Gastrocnemius medialis (tissue), 4 donors: ENCODE measurements around the gene MAD1L1. TPM values are rescaled to one million over a fixed set of nuclear protein-coding genes. Genes with fewer than 3 reads are reported as not detected.

Experiments
- ATAC-seq, 2 donors: fragments of 150-250 bp; one replicate each; pipeline ENCODE4 v1.9.1; 2016
- DNase-seq, 2 donors: peaks; one replicate each; pipeline ENCODE4 v3.0.0-alpha.2; 2019
- H3K27ac ChIP-seq, 4 donors: fragments of 200-600 bp; sonication (generic); 1 replicate in 1 of 4; 2 replicates in 3 of 4; pipeline ENCODE4 v1.5.1; 2016 to 2018; ENCODE audit warnings: mild to moderate bottlenecking in 2 of 4, moderate library complexity in 1 of 4
- H3K27me3 ChIP-seq, 3 donors: fragments of 200-600 bp; sonication (generic) in 2 of 3; 1 replicate in 1 of 3; 2 replicates in 2 of 3; pipeline versions ENCODE4 v1.5.1 to v1.6.0; 2016 to 2019; ENCODE audit warnings: mild to moderate bottlenecking in 1 of 3, moderate library complexity in 1 of 3
- H3K36me3 ChIP-seq, 2 donors: fragments of 200-600 bp; sonication (generic) in 1 of 2; one replicate each; pipeline ENCODE4 v1.5.1; 2017 to 2018
- H3K4me1 ChIP-seq, 2 donors: fragments of 200-600 bp; sonication (generic) in 1 of 2; one replicate each; pipeline ENCODE4 v1.5.1; 2016 to 2017; ENCODE audit warnings: mild to moderate bottlenecking in 2 of 2
- H3K4me3 ChIP-seq, 4 donors: fragments of 200-600 bp; sonication (generic) in 3 of 4; 1 replicate in 1 of 4; 2 replicates in 3 of 4; pipeline ENCODE4 v1.5.1; 2016 to 2019; ENCODE audit warnings: mild to moderate bottlenecking in 2 of 4
- H3K9me3 ChIP-seq, 3 donors: fragments of 200-600 bp; sonication (generic) in 2 of 3; 1 replicate in 1 of 3; 2 replicates in 2 of 3; pipeline ENCODE4 v1.5.1; 2016 to 2019
- POLR2A ChIP-seq, 2 donors: fragments of 450-650 bp; IDR thresholded peaks; one replicate each; pipeline ENCODE4 v1.6.1; 2017; ENCODE audit warnings: antibody characterized with exemption in 2 of 2, mild to moderate bottlenecking in 2 of 2, moderate library complexity in 2 of 2
- in situ Hi-C, 4 donors: fragments of 200-750 bp; cut with MboI; loops; one replicate each; pipeline versions ENCODE4 v1.15.0 to v1.8.0; 2017; ENCODE audit warnings: low sequenced_read_pairs in 4 of 4
- intact Hi-C: fragments of 100-400 bp; cut with DNase I; formaldehyde crosslinking; loops from one replicate; pipeline ENCODE4 v1.15.1; 2023; ENCODE audit warnings: low total_unique reads
- total RNA-seq, 4 donors: library from RNA; depleted of rRNA; stranded (reverse); fragments of >200 nt; gene quantifications; one replicate each; pipeline versions ENCODE4 v1.1.0 to v1.2.3, GENCODE V29; 2016
- TF ChIP-seq, protein P1 (sequence below), 5 experiments: fragments of 450-650 bp in 3 of 5; fragments of 200-600 bp in 2 of 5; sonication (generic) in 2 of 5; IDR thresholded peaks in 4 of 5; conservative IDR thresholded peaks in 1 of 5; 1 replicate in 4 of 5; 2 replicates in 1 of 5; pipeline ENCODE4 v1.5.1; 2016 to 2019; ENCODE audit warnings: antibody characterized with exemption in 5 of 5, mild to moderate bottlenecking in 3 of 5, moderate library complexity in 3 of 5

MAD1L1 gene
- total RNA-seq, 4 donors from 2014 or later, result 19.7 to 32.4 (median 22.7) TPM

- DNase-seq, result peak in 1 of 2 donors; percentile 1
- no peaks in the 10 kb centered on the region for H3K27me3 ChIP-seq
- peak overlapping the region in 1 of 4 donors; percentile 11 for H3K27ac ChIP-seq
- no peaks in the 10 kb centered on the region for H3K9me3 ChIP-seq
- peaks cover 0 to 15% of the 10 kb centered on the region in 2 donors for H3K4me1 ChIP-seq
- no peak overlapping the region for H3K4me3 ChIP-seq
- intact Hi-C loops (no loop called here), in situ Hi-C loops (no loop called here)
- no peaks in the 10 kb centered on the region for H3K36me3 ChIP-seq
- no peak for ATAC-seq
- TF ChIP-seq POLR2A (IDR thresholded peaks at IDR 0.05), result no peak
- TF ChIP-seq, protein P1, sequence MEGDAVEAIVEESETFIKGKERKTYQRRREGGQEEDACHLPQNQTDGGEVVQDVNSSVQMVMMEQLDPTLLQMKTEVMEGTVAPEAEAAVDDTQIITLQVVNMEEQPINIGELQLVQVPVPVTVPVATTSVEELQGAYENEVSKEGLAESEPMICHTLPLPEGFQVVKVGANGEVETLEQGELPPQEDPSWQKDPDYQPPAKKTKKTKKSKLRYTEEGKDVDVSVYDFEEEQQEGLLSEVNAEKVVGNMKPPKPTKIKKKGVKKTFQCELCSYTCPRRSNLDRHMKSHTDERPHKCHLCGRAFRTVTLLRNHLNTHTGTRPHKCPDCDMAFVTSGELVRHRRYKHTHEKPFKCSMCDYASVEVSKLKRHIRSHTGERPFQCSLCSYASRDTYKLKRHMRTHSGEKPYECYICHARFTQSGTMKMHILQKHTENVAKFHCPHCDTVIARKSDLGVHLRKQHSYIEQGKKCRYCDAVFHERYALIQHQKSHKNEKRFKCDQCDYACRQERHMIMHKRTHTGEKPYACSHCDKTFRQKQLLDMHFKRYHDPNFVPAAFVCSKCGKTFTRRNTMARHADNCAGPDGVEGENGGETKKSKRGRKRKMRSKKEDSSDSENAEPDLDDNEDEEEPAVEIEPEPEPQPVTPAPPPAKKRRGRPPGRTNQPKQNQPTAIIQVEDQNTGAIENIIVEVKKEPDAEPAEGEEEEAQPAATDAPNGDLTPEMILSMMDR (IDR thresholded peaks at IDR 0.05 in 4 of 5, conservative IDR thresholded peaks at IDR 0.05 in 1 of 5), result no peak
Measured at GRCh38 chr7:1851721-1852516, 380.8 kb downstream of the MAD1L1 start.

GRCh38 chr7:1850976-1851571, 381.7 kb downstream of the MAD1L1 start:
- no peaks in the 10 kb centered on the region for H3K27me3 ChIP-seq
- intact Hi-C loops, result no loop called here
- in situ Hi-C loops, result no loop called here
- no peak overlapping the region for H3K27ac ChIP-seq
- ATAC-seq (no peak), DNase-seq (no peak)
- H3K4me1 ChIP-seq, result peaks cover 0 to 15% of the 10 kb centered on the region in 2 donors
- H3K36me3 ChIP-seq, result no peaks in the 10 kb centered on the region
- TF ChIP-seq POLR2A (IDR thresholded peaks at IDR 0.05), result no peak
- TF ChIP-seq, protein P1 (IDR thresholded peaks at IDR 0.05 in 4 of 5, conservative IDR thresholded peaks at IDR 0.05 in 1 of 5), result no peak
- H3K9me3 ChIP-seq, result no peaks in the 10 kb centered on the region
- H3K4me3 ChIP-seq, result no peak overlapping the region

- Histone ChIP-seq H3K4me1 (peaks cover 0 to 15% of the 10 kb centered on the region in 2 donors), H3K27me3 (no peaks in the 10 kb centered on the region), H3K4me3 (no peak overlapping the region), H3K27ac (no peak overlapping the region), H3K36me3 (no peaks in the 10 kb centered on the region), H3K9me3 (no peaks in the 10 kb centered on the region)
- intact Hi-C loops, result no loop called here
- TF ChIP-seq POLR2A (IDR thresholded peaks at IDR 0.05), result no peak
- TF ChIP-seq, protein P1 (IDR thresholded peaks at IDR 0.05 in 4 of 5, conservative IDR thresholded peaks at IDR 0.05 in 1 of 5), result no peak
- DNase-seq, result peak in 1 of 2 donors; percentile 0
- in situ Hi-C loops, result no loop called here
- ATAC-seq, result no peak
Measured at GRCh38 chr7:1850111-1850975, 382.4 kb downstream of the MAD1L1 start.

DNA sequence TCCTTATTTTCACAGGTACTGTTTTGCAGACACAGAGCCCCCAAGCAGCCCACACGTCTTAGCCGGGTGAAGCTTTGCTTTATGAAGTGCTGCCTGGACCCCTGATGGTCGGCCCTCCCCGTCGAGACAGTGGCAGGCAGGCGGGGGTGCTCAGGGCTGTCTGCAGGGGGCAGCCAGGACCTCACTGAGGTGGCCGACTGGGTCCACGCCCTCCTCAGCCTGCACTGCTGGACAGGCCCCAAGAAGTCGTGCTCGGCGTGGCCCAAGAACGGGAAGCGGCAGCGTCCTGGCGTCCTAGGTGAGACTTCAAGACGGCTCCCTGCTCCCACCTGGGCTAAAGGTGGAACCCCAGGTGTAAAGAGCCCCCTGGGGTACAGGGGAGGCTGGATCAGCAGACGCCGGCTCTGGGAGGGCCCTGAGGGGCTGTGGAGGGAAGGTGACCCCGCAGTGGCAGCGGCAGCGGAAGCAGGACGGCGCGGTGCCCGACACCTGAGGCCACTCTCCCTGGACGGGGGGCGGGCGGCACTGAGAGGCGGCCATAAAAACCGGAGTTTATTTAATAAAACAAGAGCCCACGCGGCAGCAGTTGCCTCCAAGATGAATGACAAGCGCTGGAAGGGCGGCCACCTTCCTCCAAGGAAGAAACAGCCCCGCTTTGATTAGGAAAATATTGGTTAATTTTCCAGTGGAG, 383.2 kb downstream of the MAD1L1 start:
- DNase-seq, result no peak
- peaks cover 0 to 15% of the 10 kb centered on the region in 2 donors for H3K4me1 ChIP-seq
- no peak overlapping the region for H3K4me3 ChIP-seq
- H3K36me3 ChIP-seq, result no peaks in the 10 kb centered on the region
- in situ Hi-C loops, result no loop called here
- TF ChIP-seq, protein P1 (IDR thresholded peaks at IDR 0.05 in 4 of 5, conservative IDR thresholded peaks at IDR 0.05 in 1 of 5), result no peak
- no peak for TF ChIP-seq POLR2A (IDR thresholded peaks at IDR 0.05)
- ATAC-seq, result no peak
- H3K27me3 ChIP-seq, result no peaks in the 10 kb centered on the region
- H3K9me3 ChIP-seq, result no peaks in the 10 kb centered on the region
- H3K27ac ChIP-seq, result no peak overlapping the region
- intact Hi-C loops, result no loop called here
